ENCODE data around the gene L1CAM.

DNA sequence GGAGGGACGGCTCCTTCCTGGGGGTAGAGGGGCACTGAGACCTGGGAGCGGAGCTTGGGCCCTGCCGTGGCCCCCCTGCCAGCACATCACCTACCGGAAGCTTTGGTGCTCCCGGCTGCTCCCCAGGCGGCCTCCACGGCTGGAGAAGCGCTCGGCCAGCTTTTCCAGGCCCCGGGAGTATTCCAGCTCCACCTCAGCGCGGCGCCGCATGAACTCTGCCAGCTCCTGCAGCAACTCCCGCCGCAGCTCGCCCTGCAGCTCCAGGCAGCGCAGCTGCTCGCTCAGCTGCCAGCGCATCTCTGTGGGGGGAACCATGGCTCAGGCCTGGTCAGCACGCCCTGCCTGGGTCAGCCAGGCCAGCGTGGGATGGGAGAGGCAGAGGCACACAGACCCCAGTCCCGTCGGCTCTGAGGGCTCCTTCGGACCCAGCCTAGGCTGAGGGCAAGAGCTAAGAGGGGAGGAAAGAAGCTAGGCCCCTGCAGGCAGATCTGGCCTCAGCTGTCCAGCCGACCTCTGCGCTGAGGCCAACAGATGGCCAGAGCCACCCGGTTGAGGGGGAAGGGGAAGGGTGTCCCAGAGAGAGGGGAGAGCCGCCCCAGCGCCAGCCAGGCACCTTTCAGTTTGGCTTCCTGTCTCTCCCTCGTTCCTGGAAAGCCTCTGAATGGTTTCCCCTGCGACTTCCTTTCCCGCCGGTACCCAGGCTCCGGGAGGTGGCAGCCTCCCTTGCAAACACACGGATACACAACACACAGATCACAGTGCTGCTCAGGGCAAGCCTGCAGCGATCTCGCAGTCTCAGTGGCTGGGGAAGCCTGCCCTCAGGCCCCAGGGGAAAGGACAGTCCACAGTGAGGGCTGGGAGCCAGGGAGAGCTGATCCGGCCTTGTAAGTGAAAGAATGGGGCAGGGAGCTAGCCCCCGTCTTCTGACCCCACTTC lies 35.8 kb upstream of the L1CAM start:
- TF ChIP-seq POLR2A (IDR thresholded peaks at IDR 0.05), result no peak
- TF ChIP-seq, protein P1, sequence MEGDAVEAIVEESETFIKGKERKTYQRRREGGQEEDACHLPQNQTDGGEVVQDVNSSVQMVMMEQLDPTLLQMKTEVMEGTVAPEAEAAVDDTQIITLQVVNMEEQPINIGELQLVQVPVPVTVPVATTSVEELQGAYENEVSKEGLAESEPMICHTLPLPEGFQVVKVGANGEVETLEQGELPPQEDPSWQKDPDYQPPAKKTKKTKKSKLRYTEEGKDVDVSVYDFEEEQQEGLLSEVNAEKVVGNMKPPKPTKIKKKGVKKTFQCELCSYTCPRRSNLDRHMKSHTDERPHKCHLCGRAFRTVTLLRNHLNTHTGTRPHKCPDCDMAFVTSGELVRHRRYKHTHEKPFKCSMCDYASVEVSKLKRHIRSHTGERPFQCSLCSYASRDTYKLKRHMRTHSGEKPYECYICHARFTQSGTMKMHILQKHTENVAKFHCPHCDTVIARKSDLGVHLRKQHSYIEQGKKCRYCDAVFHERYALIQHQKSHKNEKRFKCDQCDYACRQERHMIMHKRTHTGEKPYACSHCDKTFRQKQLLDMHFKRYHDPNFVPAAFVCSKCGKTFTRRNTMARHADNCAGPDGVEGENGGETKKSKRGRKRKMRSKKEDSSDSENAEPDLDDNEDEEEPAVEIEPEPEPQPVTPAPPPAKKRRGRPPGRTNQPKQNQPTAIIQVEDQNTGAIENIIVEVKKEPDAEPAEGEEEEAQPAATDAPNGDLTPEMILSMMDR (IDR thresholded peaks at IDR 0.05), result no peak

Data from adrenal gland (tissue), 5 donors.